Nucleus accumbens (tissue), 56 donors: ENCODE data around the gene THAP4.
A peak's percentile ranks its signal among the peaks of the same experiment; 100 is the strongest.

ENCODE experiments used
- DNase-seq, 56 donors: peaks; one replicate each; lab custom pipeline; 2025; lab: John Stamatoyannopoulos, UW

Gene THAP4

GRCh38 chr2:241553512-241553830, 83.5 kb downstream of the THAP4 start:
- no peak for DNase-seq

DNA sequence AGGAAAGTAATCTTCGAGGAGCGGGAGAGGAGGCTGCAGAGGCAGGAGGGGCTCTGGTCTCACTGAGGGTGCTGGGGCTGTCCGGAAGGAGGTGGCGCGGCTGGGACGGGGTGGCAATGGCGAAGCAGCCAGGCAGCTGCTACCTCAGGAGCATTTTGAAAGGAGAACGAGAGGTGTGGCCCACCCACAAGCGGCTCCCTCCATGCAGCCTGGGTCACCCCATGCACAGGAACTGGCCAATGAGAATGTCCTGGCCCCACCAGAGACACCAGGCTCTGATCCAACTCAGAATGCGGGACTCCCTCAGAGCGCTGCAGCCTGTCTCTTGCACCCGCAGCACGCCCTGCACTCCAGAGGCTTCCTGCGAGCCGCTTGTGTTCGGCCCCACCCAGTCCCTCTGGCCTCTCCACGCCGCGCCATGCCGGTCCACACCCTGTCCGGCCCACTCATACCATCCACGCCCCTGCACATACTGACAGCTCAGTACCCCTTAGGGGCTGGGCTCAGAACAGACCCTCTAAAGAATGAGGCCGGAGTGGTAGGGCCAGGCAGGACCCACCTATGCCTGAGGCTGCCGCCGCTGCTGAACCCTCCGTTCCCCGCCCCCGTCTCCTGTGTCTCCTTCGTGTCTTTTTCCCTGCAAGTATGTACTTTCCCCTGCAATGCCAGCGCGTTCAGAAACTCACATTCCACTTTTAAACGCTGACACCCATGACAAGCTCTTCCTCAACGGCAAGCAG, 84.8 kb downstream of the THAP4 start:
- DNase-seq = no peak

DNA sequence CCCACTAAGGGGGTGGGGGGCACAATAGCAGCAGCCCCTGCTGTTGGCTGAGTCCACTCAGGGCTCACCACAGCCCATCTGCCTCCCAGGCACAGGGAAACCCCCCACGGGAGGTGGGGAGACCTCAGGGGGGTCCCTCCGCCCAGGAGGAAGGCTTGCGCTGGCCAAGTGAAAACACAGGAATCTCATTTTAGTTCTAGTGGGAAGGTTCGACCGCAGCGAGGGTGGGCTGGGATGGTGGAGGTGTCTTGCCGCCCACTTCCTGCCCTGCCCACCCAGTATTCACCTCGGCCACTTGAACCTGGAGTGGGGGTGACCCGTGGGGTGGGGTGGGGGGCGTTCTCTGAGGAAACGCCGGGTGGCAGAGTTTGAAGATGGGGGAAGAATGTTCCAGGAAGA, 85.4 kb downstream of the THAP4 start:
- no peak for DNase-seq

- DNase-seq = no peak
Observed at GRCh38 chr2:241550616-241551580, 86.1 kb downstream of the THAP4 start.

DNA sequence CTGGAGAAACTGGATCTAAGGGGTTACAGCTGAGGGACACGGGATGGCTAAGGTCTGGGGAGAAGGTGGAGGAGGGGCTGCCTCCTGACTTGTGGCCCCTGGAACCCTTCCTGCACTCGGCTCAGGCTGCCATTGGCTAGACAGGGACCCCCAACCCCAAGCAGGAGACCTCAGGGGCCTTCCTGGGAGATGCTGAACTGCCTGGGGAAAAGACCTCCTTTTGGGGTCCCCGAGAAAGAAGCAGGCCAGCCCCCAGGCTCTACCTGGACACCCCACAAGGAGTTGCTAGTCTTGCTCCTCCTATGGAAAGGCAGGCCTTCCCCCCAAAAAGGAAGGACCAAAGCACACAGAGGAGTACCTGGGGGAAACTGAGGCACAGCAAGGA, 88.5 kb downstream of the THAP4 start:
- no peak for DNase-seq

DNA sequence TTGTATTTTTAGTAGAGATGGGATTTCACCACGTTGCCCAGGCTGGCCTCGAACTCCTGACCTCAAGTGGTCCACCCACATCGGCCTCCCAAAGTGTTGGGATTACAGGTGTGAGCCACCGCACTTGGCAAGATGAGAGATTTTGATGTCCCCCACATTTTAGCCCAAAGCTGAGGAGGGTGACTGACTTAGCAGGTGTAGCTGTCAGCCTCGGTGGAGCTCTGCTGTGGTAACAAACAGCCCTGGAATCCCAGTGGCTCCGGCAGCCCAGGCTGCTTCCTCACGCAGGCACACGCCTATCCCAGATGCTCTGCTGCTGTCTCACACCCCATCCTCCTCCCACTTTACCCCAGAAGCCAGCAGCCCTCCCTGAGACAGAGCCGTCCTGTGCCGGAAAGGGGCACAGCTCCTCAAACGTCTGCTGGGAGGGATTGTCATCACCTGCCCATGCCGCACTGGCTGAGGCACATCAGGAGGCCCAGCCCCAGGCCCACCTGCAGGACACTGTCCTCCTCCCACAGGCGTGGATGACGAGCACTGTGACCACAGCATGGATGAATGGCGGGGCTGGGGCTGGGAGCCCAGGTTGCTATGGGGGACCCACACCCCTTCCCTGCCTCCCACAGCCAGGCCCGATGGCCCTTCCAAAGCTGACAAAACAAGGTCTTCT, 89.0 kb downstream of the THAP4 start:
- DNase-seq = no peak

DNA sequence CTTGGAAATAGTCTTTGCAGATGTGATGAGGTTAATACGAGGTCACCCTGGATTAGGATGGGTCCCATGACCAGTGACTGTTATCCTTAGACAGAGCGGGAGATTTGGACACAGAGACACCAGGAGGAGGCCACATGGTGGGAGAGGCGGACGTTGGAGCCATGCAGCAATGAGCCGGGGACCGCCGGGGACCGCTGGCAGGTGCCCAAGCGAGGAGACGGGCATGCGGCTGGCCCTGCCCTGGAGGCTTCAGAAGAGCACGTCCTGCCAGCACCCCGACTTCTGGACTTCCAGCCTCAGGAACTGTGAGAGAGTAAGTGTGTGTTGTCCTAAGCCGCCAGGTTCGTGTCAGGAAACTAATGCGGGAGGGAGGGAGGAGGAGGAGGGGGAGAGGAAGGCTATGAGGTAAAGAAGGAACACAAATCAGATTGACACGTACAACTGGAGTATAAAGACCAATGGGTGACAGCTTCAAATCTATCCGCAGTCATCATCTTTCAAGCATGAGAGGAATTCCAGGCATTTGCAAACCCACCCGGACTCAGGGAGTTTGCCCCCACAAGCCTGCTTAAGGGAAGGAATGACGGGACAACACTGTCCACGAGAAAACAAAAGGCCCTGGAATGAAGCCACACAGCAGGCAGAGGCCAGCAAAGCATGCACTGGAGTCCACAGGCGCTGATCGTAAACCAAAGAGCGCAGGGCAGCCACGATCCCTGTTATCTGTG, 90.0 kb downstream of the THAP4 start:
- peak in 4 of 56 donors; percentile 10 to 22 (median 16) for DNase-seq

DNA sequence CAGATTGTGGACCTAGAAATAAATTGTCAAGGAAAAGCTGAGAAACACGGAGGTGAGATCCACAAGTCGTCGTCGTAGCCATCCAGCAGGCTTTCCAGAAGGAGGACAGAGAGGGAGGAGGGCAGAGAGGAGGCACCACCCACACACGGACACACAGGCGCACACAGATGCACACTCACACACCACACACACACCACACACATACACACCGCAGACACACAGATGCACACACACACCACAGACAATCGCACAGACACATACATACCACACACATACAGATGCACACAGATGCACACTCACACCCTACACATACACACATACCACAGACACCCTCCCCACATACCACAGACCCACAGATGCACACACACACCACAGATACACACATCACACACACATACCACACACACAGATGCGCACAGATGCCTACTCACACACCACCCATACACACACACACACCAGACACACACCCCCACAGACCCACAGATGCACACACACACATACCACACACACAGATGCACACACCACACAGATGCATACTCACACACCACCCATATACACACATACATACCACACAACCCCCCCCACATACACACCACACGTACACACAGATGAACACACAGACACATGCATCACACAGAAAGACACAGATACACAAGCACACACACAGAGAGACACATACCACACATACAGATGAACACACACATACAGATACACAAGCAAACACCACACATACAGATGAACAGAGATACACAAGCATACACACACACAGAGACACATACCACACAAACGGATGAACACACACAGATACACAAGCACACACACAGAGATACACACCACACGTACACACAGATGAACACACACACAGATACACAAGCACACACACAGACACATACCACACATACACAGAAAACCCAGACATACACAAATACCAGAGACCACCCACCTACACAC, 91.2 kb downstream of the THAP4 start:
- no peak for DNase-seq

GRCh38 chr2:241545106-241545505, 91.9 kb downstream of the THAP4 start:
- no peak for DNase-seq

- peak in 8 of 56 donors; percentile 5 to 48 (median 20) for DNase-seq
Observed at GRCh38 chr2:241542278-241542605, 94.7 kb downstream of the THAP4 start.

GRCh38 chr2:241541564-241542277, 95.2 kb downstream of the THAP4 start:
- DNase-seq = no peak

GRCh38 chr2:241540771-241541561, 96.0 kb downstream of the THAP4 start:
- DNase-seq = peak in 37 of 56 donors; percentile 8 to 81 (median 47)

GRCh38 chr2:241540401-241540770, 96.6 kb downstream of the THAP4 start:
- no peak for DNase-seq

- DNase-seq = no peak
Observed at GRCh38 chr2:241539616-241540374, 97.2 kb downstream of the THAP4 start.

DNA sequence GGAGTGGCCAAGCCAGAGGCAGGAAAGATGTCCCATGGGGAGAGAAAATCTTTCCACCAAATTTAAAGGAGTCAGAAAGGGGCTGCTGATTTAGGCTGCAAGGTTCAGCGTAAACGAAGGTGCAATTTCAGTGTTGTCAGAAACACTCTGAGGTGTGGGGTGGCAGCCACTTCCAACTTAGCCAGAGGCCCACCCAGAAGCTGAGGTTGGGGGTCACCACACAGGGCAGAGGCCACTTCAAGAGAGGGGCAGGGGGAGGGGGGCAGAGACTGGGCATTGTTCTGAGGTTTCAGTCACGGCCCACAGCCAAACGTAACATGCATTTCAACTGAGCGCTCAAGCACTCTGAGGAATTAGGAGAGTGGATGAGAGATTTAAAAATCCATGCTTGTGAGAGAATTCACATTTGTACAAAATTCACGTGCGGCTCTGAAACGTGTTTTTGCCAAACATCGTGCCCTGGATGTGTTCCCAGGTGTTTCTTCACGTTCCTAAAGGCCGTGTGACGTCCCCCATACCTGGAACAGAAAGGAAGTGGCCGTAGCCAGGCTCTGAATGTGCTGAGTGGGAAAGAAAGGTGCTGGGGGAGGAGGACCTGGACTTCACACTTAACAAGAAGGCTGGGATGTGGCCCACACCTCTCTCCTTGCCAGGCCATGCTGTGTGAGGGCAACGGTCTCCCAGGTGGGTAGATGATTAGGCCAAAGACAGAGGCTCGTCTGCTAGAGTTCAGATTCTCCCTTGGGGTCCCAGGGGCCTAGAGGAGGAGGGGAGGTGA, 97.9 kb downstream of the THAP4 start:
- DNase-seq = no peak

DNA sequence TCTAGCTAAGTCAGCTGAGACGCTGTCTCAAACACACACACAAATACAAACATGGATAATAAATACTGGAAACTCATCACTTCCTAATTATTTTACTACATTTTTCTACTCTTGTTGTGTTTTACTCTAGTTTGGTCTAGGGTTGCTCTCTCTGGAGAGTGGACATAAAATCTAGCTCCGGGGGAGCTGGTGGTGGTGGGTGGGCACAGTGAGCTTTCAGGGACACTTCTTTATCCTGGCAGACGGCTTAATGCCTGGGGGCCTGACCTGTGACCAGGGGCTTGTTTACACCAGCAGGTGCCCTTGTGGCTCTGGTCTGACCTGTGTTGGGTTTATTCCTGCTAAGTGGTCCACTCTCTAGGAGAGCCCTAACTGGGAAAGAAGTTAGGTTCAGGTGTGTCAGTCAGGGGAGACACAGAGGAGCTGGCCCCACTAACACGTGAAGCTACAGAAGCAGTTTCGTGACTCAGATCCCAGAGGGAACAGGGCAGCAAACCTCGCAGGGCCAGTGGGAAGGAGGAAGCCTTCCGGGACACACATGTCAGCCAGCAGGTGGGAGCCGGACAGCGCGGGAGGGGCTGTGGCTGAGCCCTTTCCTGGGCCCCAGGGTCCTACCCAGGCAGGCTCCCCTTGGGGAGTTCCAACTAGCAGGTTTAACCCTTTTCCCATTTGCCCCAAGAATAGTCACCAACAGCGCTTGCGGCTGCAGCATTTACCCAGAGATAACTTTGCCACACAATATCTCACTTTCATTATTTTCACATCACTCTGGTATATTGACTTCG, 100.9 kb downstream of the THAP4 start:
- no peak for DNase-seq
